Hepatocyte (in vitro differentiated cells): Measurements from ENCODE around the gene PCDHB7. TPM values are rescaled to one million over a fixed set of nuclear protein-coding genes. Genes with fewer than 3 reads are reported as not detected.
"Not testable (repeated sequence)": the region's sequence is repeated elsewhere in the genome, so short reads cannot be mapped to it uniquely, and the experiment has no call there.

ENCODE experiments used
- DNase-seq: peaks from one replicate; pipeline ENCODE4 v3.0.0-alpha.2; 2016; ENCODE audit warnings: low spot score
- H2AFZ ChIP-seq: fragments of 200-600 bp; sonication (generic); 2 replicates; pipeline ENCODE4 v1.6.0; 2016; ENCODE audit warnings: antibody characterized with exemption, mild to moderate bottlenecking
- H3K27ac ChIP-seq: fragments of 200-600 bp; sonication (generic); 2 replicates; pipeline ENCODE4 v1.5.1; 2016; ENCODE audit warnings: mild to moderate bottlenecking
- H3K27me3 ChIP-seq: fragments of 200-600 bp; sonication (generic); 2 replicates; pipeline ENCODE4 v1.6.1; 2016
- H3K36me3 ChIP-seq: fragments of 200-600 bp; sonication (generic); replicated peaks from 2 replicates; pipeline ENCODE4 v1.5.1; 2016; ENCODE audit warnings: low read depth; ENCODE audit not compliant: insufficient read depth
- H3K4me1 ChIP-seq: fragments of 200-600 bp; sonication (generic); 2 replicates; pipeline ENCODE4 v1.5.1; 2016; ENCODE audit warnings: mild to moderate bottlenecking, moderate library complexity; ENCODE audit not compliant: insufficient read depth
- H3K4me2 ChIP-seq: fragments of 200-600 bp; sonication (generic); 2 replicates; pipeline ENCODE4 v1.6.0; 2016
- H3K4me3 ChIP-seq: fragments of 200-600 bp; sonication (generic); 2 replicates; pipeline ENCODE4 v1.5.1; 2016; ENCODE audit warnings: mild to moderate bottlenecking
- H3K79me2 ChIP-seq: fragments of 200-600 bp; sonication (generic); 2 replicates; pipeline ENCODE4 v1.6.0; 2017; ENCODE audit warnings: mild to moderate bottlenecking
- H3K9me2 ChIP-seq: fragments of 200-600 bp; sonication (generic); replicated peaks from 2 replicates; pipeline ENCODE4 v1.6.0; 2017; ENCODE audit warnings: mild to moderate bottlenecking; ENCODE audit not compliant: insufficient read depth
- H3K9me3 ChIP-seq: fragments of 200-600 bp; sonication (generic); 2 replicates; pipeline ENCODE4 v1.5.1; 2016; ENCODE audit warnings: low read depth, mild to moderate bottlenecking
- H4K20me1 ChIP-seq: fragments of 200-600 bp; sonication (generic); 2 replicates; pipeline ENCODE4 v1.6.0; 2016; ENCODE audit warnings: mild to moderate bottlenecking; ENCODE audit not compliant: insufficient read depth, poor library complexity, severe bottlenecking
- CTCF ChIP-seq: fragments of 200-600 bp; sonication (generic); IDR thresholded peaks from 2 replicates; pipeline ENCODE4 v1.5.1; 2016; ENCODE audit warnings: antibody characterized with exemption, mild to moderate bottlenecking; ENCODE audit not compliant: poor library complexity
- EZH2 ChIP-seq: fragments of 200-600 bp; sonication (generic); IDR thresholded peaks from 2 replicates; pipeline ENCODE4 v1.6.1; 2016; ENCODE audit warnings: antibody characterized with exemption, mild to moderate bottlenecking, borderline replicate concordance
- EZH2phosphoT487 ChIP-seq: fragments of 200-600 bp; sonication (generic); IDR thresholded peaks from one replicate; pipeline ENCODE4 v1.6.1; 2018; ENCODE audit warnings: antibody characterized with exemption, mild to moderate bottlenecking, low read depth, moderate library complexity; ENCODE audit not compliant: unreplicated experiment, severe bottlenecking
- WGBS: methylation state at CpG from one replicate; pipeline ENCODE4 v1.1.6; 2016; ENCODE audit warnings: low lambda C conversion rate; ENCODE audit errors: missing lambda C conversion rate; 5-methylcytosine and 5-hydroxymethylcytosine counted together
- polyA plus RNA-seq: library from polyadenylated mRNA; unstranded; fragments of >200 nt; fragmentation: Nextera tagmentation; extraction: Ambion mirVana; gene quantifications from 2 replicates; pipeline ENCODE4 v1.2.1, GENCODE V29; 2016
- total RNA-seq: library from RNA; depleted of rRNA; stranded (reverse); fragments of >200 nt; gene quantifications from 2 replicates; pipeline ENCODE4 v1.2.3, GENCODE V29; 2014

The PCDHB7 gene
- total and polyA plus RNA-seq, 2 experiments from 2014 or later: 0.53 to 0.56 TPM

GRCh38 chr5:141150993-141151325 lies 21.5 kb upstream of the PCDHB7 start:
- WGBS: 94% methylated on average over 13 of the region's 13 CpGs
- TF ChIP-seq EZH2phosphoT487 (no peak), CTCF (no peak), EZH2 (no peak)
- Histone ChIP-seq H3K27ac (no peak overlapping the region), H3K27me3 (no peaks in the 10 kb centered on the region), H3K4me3 (no peak overlapping the region), H3K9me3 (peaks cover 14% of the 10 kb centered on the region), H3K9me2 (no peaks in the 10 kb centered on the region), H3K4me2 (no peak overlapping the region), H4K20me1 (no peaks in the 10 kb centered on the region), H3K4me1 (no peaks in the 10 kb centered on the region), H3K79me2 (no peaks in the 10 kb centered on the region), H2AFZ (no peak overlapping the region), H3K36me3 (no peaks in the 10 kb centered on the region)
- no peak for DNase-seq

GRCh38 chr5:141151632-141152031 lies 20.8 kb upstream of the PCDHB7 start:
- H3K79me2 ChIP-seq, H3K27ac ChIP-seq, H4K20me1 ChIP-seq, H3K27me3 ChIP-seq, DNase-seq, H3K4me3 ChIP-seq, H3K4me1 ChIP-seq, H3K9me2 ChIP-seq, H3K4me2 ChIP-seq, H3K36me3 ChIP-seq, H2AFZ ChIP-seq: not testable (repeated sequence)
- 98% methylated on average over 24 of the region's 41 CpGs for WGBS
- H3K9me3 ChIP-seq: peaks cover 14% of the 10 kb centered on the region

- not testable (repeated sequence) for H3K36me3 ChIP-seq, H3K27ac ChIP-seq, H3K4me1 ChIP-seq, H3K27me3 ChIP-seq, H2AFZ ChIP-seq, DNase-seq, H4K20me1 ChIP-seq, H3K9me2 ChIP-seq, H3K4me3 ChIP-seq, H3K79me2 ChIP-seq, H3K4me2 ChIP-seq
- 100% methylated on average over 21 of the region's 36 CpGs for WGBS
- H3K9me3 ChIP-seq: peaks cover 14% of the 10 kb centered on the region
These were observed 20.3 kb upstream of the PCDHB7 start for GRCh38 chr5:141152096-141152495.

- no peak for TF ChIP-seq EZH2
- TF ChIP-seq CTCF: no peak
- no peak for TF ChIP-seq EZH2phosphoT487
- no peaks in the 10 kb centered on the region for H3K9me2 ChIP-seq
- H3K4me3 ChIP-seq: no peak overlapping the region
- no peak overlapping the region for H3K27ac ChIP-seq
- DNase-seq: no peak
- 85% methylated on average over 21 of the region's 21 CpGs for WGBS
- H3K4me1 ChIP-seq: no peaks in the 10 kb centered on the region
- H4K20me1 ChIP-seq: no peaks in the 10 kb centered on the region
- H3K79me2 ChIP-seq: no peaks in the 10 kb centered on the region
- H3K27me3 ChIP-seq: no peaks in the 10 kb centered on the region
- H2AFZ ChIP-seq: no peak overlapping the region
- H3K4me2 ChIP-seq: no peak overlapping the region
- peaks cover 10% of the 10 kb centered on the region for H3K9me3 ChIP-seq
- no peaks in the 10 kb centered on the region for H3K36me3 ChIP-seq
These were observed 16.7 kb upstream of the PCDHB7 start for GRCh38 chr5:141155540-141156374.

- not testable (repeated sequence) for H3K4me3 ChIP-seq, H3K4me1 ChIP-seq, H3K4me2 ChIP-seq, H3K9me3 ChIP-seq, H3K36me3 ChIP-seq, H3K9me2 ChIP-seq, H3K79me2 ChIP-seq, DNase-seq, H3K27ac ChIP-seq, H3K27me3 ChIP-seq, H4K20me1 ChIP-seq, H2AFZ ChIP-seq
- WGBS: 90% methylated on average over 35 of the region's 38 CpGs
These were observed 15.1 kb upstream of the PCDHB7 start for GRCh38 chr5:141157356-141157755.

GRCh38 chr5:141157901-141158300 lies 14.5 kb upstream of the PCDHB7 start:
- H4K20me1 ChIP-seq, H3K4me1 ChIP-seq, H2AFZ ChIP-seq, H3K27me3 ChIP-seq, H3K27ac ChIP-seq, H3K4me3 ChIP-seq, H3K36me3 ChIP-seq, H3K9me2 ChIP-seq, H3K9me3 ChIP-seq, H3K79me2 ChIP-seq, H3K4me2 ChIP-seq, DNase-seq: not testable (repeated sequence)
- WGBS: 93% methylated on average over 17 of the region's 28 CpGs
